Measurements from ENCODE around the gene SSTR3.

GRCh38 chr22:37192741-37193140 is 19.5 kb downstream of the SSTR3 start:
- no peak for TF ChIP-seq KDM2A (CRISPR knock-in tag; IDR thresholded peaks at IDR 0.05; ENCODE audit: borderline replicate concordance, low read depth)
- no peak for TF ChIP-seq CTCF (CRISPR knock-in tag; IDR thresholded peaks at IDR 0.05)
